GM12878 (cell line): ENCODE results near the gene WHAMM. TPM values are rescaled to one million over a fixed set of nuclear protein-coding genes. Genes with fewer than 3 reads are reported as not detected.

Source experiments
- ATAC-seq: fragments of 200-7000 bp; cut with Tn5 transposase; 3 replicates; pipeline ENCODE4 v1.9.1; 2020; ENCODE audit warnings: mild to moderate bottlenecking, moderate library complexity
- BruUV-seq: library from RNA; stranded (reverse); fragments of 400-500 nt; replicated peaks from 2 replicates; lab custom pipeline; 2021; lab: Mats Ljungman, UMichigan
- CTCF ChIA-PET: fragments of 300-600 bp; sonication (Branson Sonifier 250); formaldehyde crosslinking; extraction: SDS; loops from one replicate; lab custom pipeline; 2021; ENCODE audit warnings: inconsistent platforms; lab: Yijun Ruan, JAX
- POLR2A ChIA-PET: fragments of 350-600 bp; formaldehyde crosslinking; extraction: SDS; loops from one replicate; lab custom pipeline; 2021; ENCODE audit warnings: inconsistent platforms; lab: Charles Lee
- RAD21 ChIA-PET: fragments of 300-600 bp; sonication (Branson Sonifier 250); formaldehyde crosslinking; loops from one replicate; lab custom pipeline; 2023; ENCODE audit warnings: antibody characterized with exemption; ENCODE audit not compliant: unreplicated experiment; lab: Charles Lee
- SMC1A ChIA-PET: fragments of 300-600 bp; sonication (Branson Sonifier 250); formaldehyde crosslinking; loops from one replicate; lab custom pipeline; 2023; ENCODE audit not compliant: unreplicated experiment, uncharacterized antibody; lab: Charles Lee
- DNase-seq: peaks from one replicate; pipeline ENCODE4 v3.0.0-alpha.2; 2011; ENCODE audit warnings: low read depth, low spot score
- FAIRE-seq: peaks from 3 replicates; lab custom pipeline; 2011; peaks lifted over from hg19 to GRCh38; lab: Jason Lieb, UNC
- H2AFZ ChIP-seq: 2 replicates; pipeline ENCODE4 v1.6.0; 2011; ENCODE audit warnings: low read depth, low read length, control low read depth; ENCODE audit not compliant: control insufficient read depth
- H3K27ac ChIP-seq: 2 replicates; pipeline ENCODE4 v1.5.1; 2011; ENCODE audit warnings: control low read depth; ENCODE audit not compliant: control insufficient read depth, insufficient read depth
- H3K27me3 ChIP-seq, 2 experiments: replicated peaks in 1 of 2; 2 replicates each; pipeline versions ENCODE4 v1.6.0 to v1.6.1; 2011; ENCODE audit warnings: low read length in 1 of 2; ENCODE audit not compliant: control insufficient read depth in 2 of 2, insufficient read depth in 2 of 2
- H3K36me3 ChIP-seq, 2 experiments: 2 replicates each; pipeline ENCODE4 v1.5.1; 2011; ENCODE audit warnings: low read length in 1 of 2; ENCODE audit not compliant: control insufficient read depth in 2 of 2, insufficient read depth in 2 of 2
- H3K4me1 ChIP-seq: 2 replicates; pipeline ENCODE4 v1.6.1; 2011; ENCODE audit warnings: mild to moderate bottlenecking, low read length, moderate library complexity, mixed read lengths; ENCODE audit not compliant: control insufficient read depth, insufficient read depth
- H3K4me2 ChIP-seq: 2 replicates; pipeline ENCODE4 v1.6.0; 2011; ENCODE audit warnings: control low read depth; ENCODE audit not compliant: control insufficient read depth, insufficient read depth
- H3K4me3 ChIP-seq: fragments of 200-600 bp; sonication (generic); 2 replicates; pipeline ENCODE4 v1.5.1; 2016
- H3K79me2 ChIP-seq: 2 replicates; pipeline ENCODE4 v1.6.0; 2011; ENCODE audit warnings: low read length; ENCODE audit not compliant: control insufficient read depth, insufficient read depth
- H3K9ac ChIP-seq: 2 replicates; pipeline ENCODE4 v1.8.0; 2011; ENCODE audit warnings: low read length, control low read depth, mixed read lengths; ENCODE audit not compliant: control insufficient read depth, insufficient read depth
- H3K9me3 ChIP-seq: replicated peaks from 3 replicates; pipeline ENCODE4 v1.5.1; 2011; ENCODE audit warnings: mild to moderate bottlenecking, low read length; ENCODE audit not compliant: control insufficient read depth, insufficient read depth
- H4K20me1 ChIP-seq: 2 replicates; pipeline ENCODE4 v1.6.0; 2011; ENCODE audit not compliant: control insufficient read depth, insufficient read depth
- CBFB ChIP-seq: IDR thresholded peaks from 2 replicates; pipeline ENCODE4 v1.6.1; 2016; ENCODE audit warnings: antibody characterized with exemption, low read depth
- EED ChIP-seq: sonication (generic); IDR thresholded peaks from 2 replicates; pipeline ENCODE4 v1.6.1; 2016; ENCODE audit warnings: antibody characterized with exemption, low read depth
- HDGF ChIP-seq: fragments of 450-650 bp; IDR thresholded peaks from 2 replicates; pipeline ENCODE4 v1.6.1; 2016; ENCODE audit warnings: antibody characterized with exemption
- JUNB ChIP-seq: IDR thresholded peaks from 2 replicates; pipeline ENCODE4 v1.6.1; 2016; ENCODE audit warnings: antibody characterized with exemption, mild to moderate bottlenecking
- KDM1A ChIP-seq: fragments of 200-600 bp; sonication (generic); IDR thresholded peaks from 2 replicates; pipeline ENCODE4 v1.6.1; 2016; ENCODE audit warnings: borderline replicate concordance
- MTA3 ChIP-seq: IDR thresholded peaks from 2 replicates; pipeline ENCODE4 v1.6.1; 2012; ENCODE audit warnings: low read length, inconsistent platforms, borderline replicate concordance
- MXI1 ChIP-seq: fragments of 150-350 bp; IDR thresholded peaks from 2 replicates; pipeline ENCODE4 v1.6.1; 2011; ENCODE audit warnings: low read depth, mild to moderate bottlenecking, inconsistent platforms, low read length, improper control_type of control experiment
- NFIC ChIP-seq: IDR thresholded peaks from 2 replicates; pipeline ENCODE4 v1.6.1; 2012; ENCODE audit warnings: low read depth, mild to moderate bottlenecking, inconsistent platforms, low read length, moderate library complexity
- RELA ChIP-seq: fragments of 450-650 bp; IDR thresholded peaks from 2 replicates; pipeline ENCODE4 v1.8.0; 2014; ENCODE audit warnings: borderline replicate concordance; ENCODE audit not compliant: partially characterized antibody
- RUNX3 ChIP-seq: IDR thresholded peaks from 2 replicates; pipeline ENCODE4 v1.6.1; 2012; ENCODE audit warnings: low read length, inconsistent platforms
- SKIL ChIP-seq: fragments of 450-650 bp; IDR thresholded peaks from 2 replicates; pipeline ENCODE4 v1.6.1; 2017; ENCODE audit warnings: mild to moderate bottlenecking, low read depth, inconsistent platforms; ENCODE audit not compliant: poor library complexity, severe bottlenecking
- TCF3 ChIP-seq: IDR thresholded peaks from 2 replicates; pipeline ENCODE4 v1.6.1; 2012; ENCODE audit warnings: low read depth, mild to moderate bottlenecking, low read length, borderline replicate concordance; ENCODE audit not compliant: insufficient read depth
- ZNF217 ChIP-seq: fragments of 450-650 bp; IDR thresholded peaks from 2 replicates; pipeline ENCODE4 v1.6.1; 2017; ENCODE audit warnings: antibody characterized with exemption, mild to moderate bottlenecking
- WGBS: methylation state at CpG from one replicate; pipeline ENCODE4 v1.1.6; 2016; ENCODE audit warnings: low lambda C conversion rate; ENCODE audit not compliant: insufficient replicate concordance, insufficient coverage; ENCODE audit errors: missing lambda C conversion rate; 5-methylcytosine and 5-hydroxymethylcytosine counted together
- in situ Hi-C: fragments of 300-500 bp; cut with MboI; formaldehyde crosslinking; loops from 9 replicates; pipeline ENCODE4 v1.14.3; 2018; ENCODE audit warnings: mixed read lengths
- intact Hi-C: fragments of 100-400 bp; cut with micrococcal nuclease; formaldehyde crosslinking; loops from one replicate; pipeline ENCODE4 v1.14.2; 2022; ENCODE audit not compliant: unreplicated experiment
- polyA plus RNA-seq, 11 experiments: library from polyadenylated mRNA; depleted of rRNA in 4 of 11; unstranded in 6 of 11; stranded (reverse) in 5 of 11; fragments of >200 nt; fragmentation: Nextera tagmentation in 4 of 11; fragmentation: Illumina TruSeq in 1 of 11; extraction: Ambion mirVana in 4 of 11; extraction: Trizol in 1 of 11; gene quantifications; 1 replicate in 1 of 11; 2 replicates in 10 of 11; pipeline versions ENCODE4 v1.2.1 to v1.2.3, GENCODE V29; 2011 to 2016; ENCODE audit warnings: inconsistent platforms in 2 of 11, missing spikeins in 2 of 11, low read depth in 1 of 11
- total RNA-seq, 4 experiments: library from RNA; depleted of rRNA in 3 of 4; stranded (reverse); fragments of >200 nt in 3 of 4; fragmentation: Illumina TruSeq in 1 of 4; extraction: Trizol in 1 of 4; gene quantifications; 2 replicates each; pipeline versions ENCODE4 v1.2.1 to v1.2.3, GENCODE V29; 2013 to 2021
- TF ChIP-seq, protein P1 (sequence below): fragments of 450-650 bp; IDR thresholded peaks from 2 replicates; pipeline ENCODE4 v1.6.1; 2018; ENCODE audit warnings: borderline replicate concordance, mild to moderate bottlenecking; ENCODE audit not compliant: partially characterized antibody
- TF ChIP-seq, protein P2 (sequence below): fragments of 450-650 bp; IDR thresholded peaks from 2 replicates; pipeline ENCODE4 v1.6.1; 2017; ENCODE audit warnings: mild to moderate bottlenecking, moderate library complexity

The WHAMM gene
- total and polyA plus RNA-seq, 10 of the 15 experiments (the other 5 are each of a cell fraction or from before 2014, with no cell fraction given): 0.87 to 6.7 (median 2.5) TPM

DNA sequence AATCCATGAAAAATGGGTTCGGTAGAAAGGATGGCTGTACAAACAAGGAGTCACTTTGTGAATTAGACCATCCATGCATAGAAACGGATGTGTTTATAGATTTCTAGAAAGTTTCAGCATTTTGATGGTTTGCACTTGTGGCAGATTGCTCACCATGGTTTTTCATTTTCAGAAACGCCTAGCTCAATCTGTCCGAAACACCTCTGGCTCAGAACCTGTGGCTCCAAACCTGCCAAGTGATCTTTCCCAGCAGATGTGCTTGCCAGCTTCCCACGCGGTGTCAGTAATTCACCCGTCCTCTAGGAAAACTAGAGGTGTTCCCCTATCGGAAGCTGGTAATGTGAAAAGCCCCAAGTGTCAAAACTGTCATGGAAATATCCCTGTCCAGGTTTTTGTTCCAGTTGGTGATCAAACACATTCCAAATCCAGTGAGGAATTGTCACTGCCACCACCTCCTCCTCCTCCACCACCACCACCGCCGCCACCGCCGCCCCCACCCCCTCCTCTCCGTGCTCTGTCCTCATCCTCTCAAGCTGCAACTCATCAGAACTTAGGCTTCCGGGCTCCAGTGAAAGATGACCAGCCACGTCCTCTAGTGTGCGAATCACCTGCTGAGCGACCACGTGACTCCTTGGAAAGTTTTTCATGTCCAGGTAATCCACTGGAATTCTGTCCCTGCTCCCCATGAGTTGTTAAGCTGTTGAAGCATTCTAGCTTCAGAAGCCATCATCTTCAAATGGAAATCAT lies 21.2 kb downstream of the WHAMM start:
- 47% methylated on average over 14 of the region's 18 CpGs for WGBS
- no peaks in the 10 kb centered on the region for H3K27me3 ChIP-seq
- ATAC-seq: no peak
- no peaks in the 10 kb centered on the region for H3K79me2 ChIP-seq
- in situ Hi-C loops: loop anchor here (10.0 kb wide), 2 partner anchors 286 to 1536 kb away; partner anchors contain the start of gene RPS17
- no peak for DNase-seq
- FAIRE-seq: no peak
- H3K9ac ChIP-seq: no peak overlapping the region
- peaks cover 18% of the 10 kb centered on the region for H3K4me1 ChIP-seq
- SMC1A ChIA-PET: interaction anchor here (0.8 to 2.9 kb wide), 5 partner anchors 17 to 34 kb away, joined by 3 to 15 read pairs (median 3); no protein-coding TSS in a partner anchor
- H3K27ac ChIP-seq: no peak overlapping the region
- H3K4me3 ChIP-seq: no peak overlapping the region
- H4K20me1 ChIP-seq: peaks cover 6% of the 10 kb centered on the region; the same call in 1 of the 2 replicates
- H2AFZ ChIP-seq: no peak overlapping the region
- no peak overlapping the region for H3K4me2 ChIP-seq
- intact Hi-C loops: loop anchor here (5.0 to 10.0 kb wide), 2 partner anchors 157 to 296 kb away; partner anchors contain the start of gene RAMAC
- POLR2A ChIA-PET: no interaction called here
- peaks cover 24 to 37% of the 10 kb centered on the region in 2 experiments for H3K36me3 ChIP-seq
- RAD21 ChIA-PET: no interaction called here
- CTCF ChIA-PET: interaction anchor here (0.7 to 2.1 kb wide), 4 partner anchors 18 to 181 kb away, joined by 3 to 10 read pairs (median 6); partner anchors contain the start of gene C15orf40
- no TSS peak for BruUV-seq
- H3K9me3 ChIP-seq: no peaks in the 10 kb centered on the region
- TF ChIP-seq CBFB (no peak), JUNB (0 out of 2 replicates have a peak, but pooled peaks have one; percentile 20), HDGF (no peak), NFIC (peak; percentile 47; the same call in 1 of the 2 replicates), ZNF217 (no peak), KDM1A (no peak), RUNX3 (peak; percentile 69), MTA3 (no peak), MXI1 (no peak), EED (0 out of 2 replicates have a peak, but pooled peaks have one; percentile 12), SKIL (no peak), RELA (no peak), TCF3 (peak; percentile 55; the same call in 1 of the 2 replicates)
- TF ChIP-seq, protein P1, sequence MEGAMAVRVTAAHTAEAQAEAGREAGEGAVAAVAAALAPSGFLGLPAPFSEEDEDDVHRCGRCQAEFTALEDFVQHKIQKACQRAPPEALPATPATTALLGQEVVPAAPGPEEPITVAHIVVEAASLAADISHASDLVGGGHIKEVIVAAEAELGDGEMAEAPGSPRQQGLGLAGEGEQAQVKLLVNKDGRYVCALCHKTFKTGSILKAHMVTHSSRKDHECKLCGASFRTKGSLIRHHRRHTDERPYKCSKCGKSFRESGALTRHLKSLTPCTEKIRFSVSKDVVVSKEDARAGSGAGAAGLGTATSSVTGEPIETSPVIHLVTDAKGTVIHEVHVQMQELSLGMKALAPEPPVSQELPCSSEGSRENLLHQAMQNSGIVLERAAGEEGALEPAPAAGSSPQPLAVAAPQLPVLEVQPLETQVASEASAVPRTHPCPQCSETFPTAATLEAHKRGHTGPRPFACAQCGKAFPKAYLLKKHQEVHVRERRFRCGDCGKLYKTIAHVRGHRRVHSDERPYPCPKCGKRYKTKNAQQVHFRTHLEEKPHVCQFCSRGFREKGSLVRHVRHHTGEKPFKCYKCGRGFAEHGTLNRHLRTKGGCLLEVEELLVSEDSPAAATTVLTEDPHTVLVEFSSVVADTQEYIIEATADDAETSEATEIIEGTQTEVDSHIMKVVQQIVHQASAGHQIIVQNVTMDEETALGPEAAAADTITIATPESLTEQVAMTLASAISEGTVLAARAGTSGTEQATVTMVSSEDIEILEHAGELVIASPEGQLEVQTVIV: no peak
- TF ChIP-seq, protein P2, sequence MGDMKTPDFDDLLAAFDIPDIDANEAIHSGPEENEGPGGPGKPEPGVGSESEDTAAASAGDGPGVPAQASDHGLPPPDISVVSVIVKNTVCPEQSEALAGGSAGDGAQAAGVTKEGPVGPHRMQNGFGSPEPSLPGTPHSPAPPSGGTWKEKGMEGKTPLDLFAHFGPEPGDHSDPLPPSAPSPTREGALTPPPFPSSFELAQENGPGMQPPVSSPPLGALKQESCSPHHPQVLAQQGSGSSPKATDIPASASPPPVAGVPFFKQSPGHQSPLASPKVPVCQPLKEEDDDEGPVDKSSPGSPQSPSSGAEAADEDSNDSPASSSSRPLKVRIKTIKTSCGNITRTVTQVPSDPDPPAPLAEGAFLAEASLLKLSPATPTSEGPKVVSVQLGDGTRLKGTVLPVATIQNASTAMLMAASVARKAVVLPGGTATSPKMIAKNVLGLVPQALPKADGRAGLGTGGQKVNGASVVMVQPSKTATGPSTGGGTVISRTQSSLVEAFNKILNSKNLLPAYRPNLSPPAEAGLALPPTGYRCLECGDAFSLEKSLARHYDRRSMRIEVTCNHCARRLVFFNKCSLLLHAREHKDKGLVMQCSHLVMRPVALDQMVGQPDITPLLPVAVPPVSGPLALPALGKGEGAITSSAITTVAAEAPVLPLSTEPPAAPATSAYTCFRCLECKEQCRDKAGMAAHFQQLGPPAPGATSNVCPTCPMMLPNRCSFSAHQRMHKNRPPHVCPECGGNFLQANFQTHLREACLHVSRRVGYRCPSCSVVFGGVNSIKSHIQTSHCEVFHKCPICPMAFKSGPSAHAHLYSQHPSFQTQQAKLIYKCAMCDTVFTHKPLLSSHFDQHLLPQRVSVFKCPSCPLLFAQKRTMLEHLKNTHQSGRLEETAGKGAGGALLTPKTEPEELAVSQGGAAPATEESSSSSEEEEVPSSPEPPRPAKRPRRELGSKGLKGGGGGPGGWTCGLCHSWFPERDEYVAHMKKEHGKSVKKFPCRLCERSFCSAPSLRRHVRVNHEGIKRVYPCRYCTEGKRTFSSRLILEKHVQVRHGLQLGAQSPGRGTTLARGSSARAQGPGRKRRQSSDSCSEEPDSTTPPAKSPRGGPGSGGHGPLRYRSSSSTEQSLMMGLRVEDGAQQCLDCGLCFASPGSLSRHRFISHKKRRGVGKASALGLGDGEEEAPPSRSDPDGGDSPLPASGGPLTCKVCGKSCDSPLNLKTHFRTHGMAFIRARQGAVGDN: no peak
